A673 (cell line): ENCODE results near the gene ASB17. TPM values are rescaled to one million over a fixed set of nuclear protein-coding genes. Genes with fewer than 3 reads are reported as not detected.
A peak's percentile ranks its signal among the peaks of the same experiment; 100 is the strongest.

Experiments used
- BruUV-seq: library from RNA; stranded (reverse); fragments of 400-500 nt; replicated peaks from 2 replicates; lab custom pipeline; 2021; lab: Mats Ljungman, UMichigan
- CTCF ChIA-PET: fragments of 300-600 bp; sonication (Branson Sonifier 250); formaldehyde crosslinking; loops from one replicate; lab custom pipeline; 2022; ENCODE audit warnings: antibody characterized with exemption; lab: Charles Lee
- POLR2A ChIA-PET: fragments of 300-600 bp; sonication (Branson Sonifier 250); formaldehyde crosslinking; loops from one replicate; lab custom pipeline; 2022; ENCODE audit warnings: antibody characterized with exemption; ENCODE audit not compliant: low non-redundant PET; lab: Charles Lee
- DNase-seq: peaks from one replicate; pipeline ENCODE4 v3.0.0-alpha.2; 2015; ENCODE audit warnings: low spot score
- H3K27ac ChIP-seq: fragments of 200-600 bp; sonication (generic); 2 replicates; pipeline ENCODE4 v1.5.1; 2016; ENCODE audit warnings: mixed run types, low read depth, mild to moderate bottlenecking, mixed read lengths, antibody characterized with exemption, low read length; ENCODE audit not compliant: poor library complexity, severe bottlenecking
- H3K27me3 ChIP-seq: fragments of 200-600 bp; sonication (generic); replicated peaks from 2 replicates; pipeline ENCODE4 v1.6.1; 2017; ENCODE audit warnings: mixed run types, low read depth, mild to moderate bottlenecking, mixed read lengths, antibody characterized with exemption, low read length; ENCODE audit not compliant: insufficient read depth, poor library complexity
- H3K36me3 ChIP-seq: fragments of 200-600 bp; sonication (generic); 2 replicates; pipeline ENCODE4 v1.6.1; 2016; ENCODE audit warnings: mixed run types, mild to moderate bottlenecking, mixed read lengths, antibody characterized with exemption, low read length; ENCODE audit not compliant: insufficient read depth, poor library complexity, severe bottlenecking
- H3K4me1 ChIP-seq: fragments of 200-600 bp; sonication (generic); 2 replicates; pipeline ENCODE4 v1.6.1; 2017; ENCODE audit warnings: mixed run types, mild to moderate bottlenecking, mixed read lengths, antibody characterized with exemption, low read length; ENCODE audit not compliant: insufficient read depth, poor library complexity, severe bottlenecking
- H3K4me3 ChIP-seq: fragments of 200-600 bp; sonication (generic); 2 replicates; pipeline ENCODE4 v1.5.1; 2016; ENCODE audit warnings: low read depth, mixed run types, mild to moderate bottlenecking, mixed read lengths, low read length; ENCODE audit not compliant: poor library complexity, severe bottlenecking
- H3K9me3 ChIP-seq: fragments of 200-600 bp; sonication (generic); 2 replicates; pipeline ENCODE4 v1.6.1; 2016; ENCODE audit warnings: mixed run types, low read depth, mild to moderate bottlenecking, mixed read lengths, antibody characterized with exemption, low read length; ENCODE audit not compliant: poor library complexity, severe bottlenecking
- CTCF ChIP-seq: fragments of 300-800, 200-600 bp; sonication (generic); conservative IDR thresholded peaks from 2 replicates; pipeline ENCODE4 v1.5.1; 2017; ENCODE audit warnings: low read depth, mild to moderate bottlenecking, antibody characterized with exemption, low read length, moderate library complexity, mixed read lengths
- EZH2 ChIP-seq: fragments of 200-600 bp; sonication (generic); IDR thresholded peaks from 2 replicates; pipeline ENCODE4 v1.6.1; 2017; ENCODE audit warnings: borderline replicate concordance, low read depth, mild to moderate bottlenecking, mixed read lengths, antibody characterized with exemption, low read length; ENCODE audit not compliant: poor library complexity, severe bottlenecking
- intact Hi-C: fragments of 100-400 bp; cut with micrococcal nuclease; formaldehyde crosslinking; loops from one replicate; pipeline ENCODE4 v1.10.0; 2022; ENCODE audit not compliant: unreplicated experiment
- total RNA-seq: library from RNA; stranded (reverse); gene quantifications from 2 replicates; pipeline ENCODE4 v1.2.3, GENCODE V29; 2021

Gene ASB17
- total RNA-seq, 1 experiment from 2014 or later: not detected

DNA sequence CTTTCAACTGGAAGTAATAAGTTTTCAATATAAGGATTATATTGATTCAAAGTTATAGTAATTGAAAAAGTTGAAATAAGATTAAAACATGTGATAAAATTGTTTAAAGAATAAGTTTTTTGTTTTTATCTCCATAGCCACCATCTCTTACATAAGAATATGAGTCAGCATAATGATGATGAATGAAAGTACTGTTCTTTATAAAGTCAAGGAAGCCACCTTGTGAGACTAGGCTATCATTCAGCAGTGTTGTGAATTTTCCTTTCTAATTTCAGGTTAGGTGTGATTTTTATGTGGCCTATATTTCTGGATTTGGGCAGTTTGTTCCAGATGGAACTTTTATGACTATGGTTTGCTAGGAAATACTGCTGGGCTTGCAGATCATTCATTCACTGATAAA lies 22.4 kb upstream of the ASB17 start:
- no TSS peak for BruUV-seq
- intact Hi-C loops: no loop called here
- H3K27ac ChIP-seq: no peak overlapping the region
- no peaks in the 10 kb centered on the region for H3K9me3 ChIP-seq
- H3K4me3 ChIP-seq: no peak overlapping the region
- ChIA-PET POLR2A (no interaction called here), CTCF (no interaction called here)
- TF ChIP-seq EZH2 (no peak), CTCF (no peak)
- H3K4me1 ChIP-seq: no peaks in the 10 kb centered on the region
- no peak for DNase-seq
- no peaks in the 10 kb centered on the region for H3K27me3 ChIP-seq
- H3K36me3 ChIP-seq: no peaks in the 10 kb centered on the region

- BruUV-seq: no TSS peak
- no peak for TF ChIP-seq EZH2
- no peak for TF ChIP-seq CTCF
- ChIA-PET POLR2A (no interaction called here), CTCF (no interaction called here)
- intact Hi-C loops: no loop called here
- Histone ChIP-seq H3K4me1 (no peaks in the 10 kb centered on the region), H3K27me3 (no peaks in the 10 kb centered on the region), H3K4me3 (no peak overlapping the region), H3K27ac (no peak overlapping the region), H3K9me3 (no peaks in the 10 kb centered on the region), H3K36me3 (no peaks in the 10 kb centered on the region)
- no peak for DNase-seq
Observed at GRCh38 chr1:75953461-75953860, 21.3 kb upstream of the ASB17 start.

DNA sequence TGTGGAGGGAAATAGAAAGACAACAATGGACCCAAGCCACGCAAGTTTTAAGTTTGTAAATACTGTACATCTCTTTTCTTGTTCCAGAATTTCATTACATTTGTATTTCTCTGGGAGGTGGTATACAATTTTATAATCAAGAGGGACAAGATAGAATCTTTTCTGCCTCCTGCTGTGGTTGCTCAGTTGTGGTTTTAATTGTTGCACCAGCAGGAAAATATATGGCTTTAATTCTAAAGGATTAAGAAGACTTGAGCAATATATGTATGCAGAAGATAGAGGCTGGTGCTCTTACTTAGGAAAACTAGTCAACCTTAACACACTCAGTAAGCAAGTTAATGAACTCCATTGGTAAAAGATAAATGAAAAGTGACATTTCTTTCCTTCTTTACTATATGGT lies 19.8 kb upstream of the ASB17 start:
- DNase-seq: peak; percentile 32
- no peaks in the 10 kb centered on the region for H3K4me1 ChIP-seq
- H3K27ac ChIP-seq: no peak overlapping the region
- H3K36me3 ChIP-seq: no peaks in the 10 kb centered on the region
- ChIA-PET CTCF (no interaction called here), POLR2A (no interaction called here)
- H3K4me3 ChIP-seq: no peak overlapping the region
- no peaks in the 10 kb centered on the region for H3K27me3 ChIP-seq
- H3K9me3 ChIP-seq: no peaks in the 10 kb centered on the region
- no peak for TF ChIP-seq CTCF
- no peak for TF ChIP-seq EZH2
- intact Hi-C loops: no loop called here
- BruUV-seq: no TSS peak
